ENCODE results near the gene ADCYAP1R1.

The ADCYAP1R1 gene

DNA sequence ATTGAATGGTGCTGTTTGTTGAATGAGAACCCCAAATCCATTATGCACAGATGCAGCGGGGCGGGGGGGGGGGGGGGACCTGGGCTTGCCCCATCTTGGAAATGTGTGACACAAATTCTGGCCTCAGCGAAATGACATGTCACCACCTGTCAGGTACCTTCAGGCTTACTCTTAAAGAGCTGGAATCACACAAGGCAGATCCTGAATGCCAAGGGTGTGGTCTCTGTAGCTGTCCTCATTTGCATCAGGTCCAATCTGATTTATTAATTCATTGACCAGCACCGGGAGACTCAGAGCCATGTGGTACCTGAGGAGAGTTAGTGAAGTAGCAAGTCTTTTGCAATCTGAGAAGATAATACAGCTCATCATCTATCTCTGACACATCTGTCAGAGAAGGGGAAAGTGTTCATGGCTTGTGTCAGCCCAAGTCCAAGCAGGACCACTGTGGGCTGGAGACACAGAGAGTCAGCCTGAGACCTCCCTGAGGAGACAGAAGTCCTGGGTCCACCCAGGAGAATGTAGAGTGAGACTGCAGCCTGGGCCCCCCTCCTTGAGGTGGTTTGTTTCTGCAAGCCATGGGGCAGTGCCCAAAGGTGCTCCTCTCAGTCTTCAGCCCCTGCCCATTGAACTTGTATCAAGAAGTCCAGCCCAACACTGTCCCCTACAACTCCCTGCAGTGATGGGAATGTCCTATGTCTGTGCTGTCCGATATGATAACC is 46.7 kb downstream of the ADCYAP1R1 start:
- Histone ChIP-seq H3K9ac (no peak overlapping the region), H3K4me3 (IDR thresholded peaks at IDR 0.05; ENCODE audit: insufficient read depth, low read depth, low read length) (no peak overlapping the region), H2AFZ (ENCODE audit: low read depth) (no peak overlapping the region), H3K79me2 (ENCODE audit: insufficient read depth, low read depth) (no peaks in the 10 kb centered on the region), H3K36me3 (ENCODE audit: insufficient read depth) (no peaks in the 10 kb centered on the region), H3K27ac (no peak overlapping the region), H3K4me1 (ENCODE audit: low read depth, poor library complexity, severe bottlenecking) (no peaks in the 10 kb centered on the region), H4K20me1 (ENCODE audit: insufficient read depth) (no peaks in the 10 kb centered on the region), H3K27me3 (ENCODE audit: insufficient read depth, low read depth) (no peaks in the 10 kb centered on the region), H3K4me2 (no peak overlapping the region)
- TF ChIP-seq, protein P1, sequence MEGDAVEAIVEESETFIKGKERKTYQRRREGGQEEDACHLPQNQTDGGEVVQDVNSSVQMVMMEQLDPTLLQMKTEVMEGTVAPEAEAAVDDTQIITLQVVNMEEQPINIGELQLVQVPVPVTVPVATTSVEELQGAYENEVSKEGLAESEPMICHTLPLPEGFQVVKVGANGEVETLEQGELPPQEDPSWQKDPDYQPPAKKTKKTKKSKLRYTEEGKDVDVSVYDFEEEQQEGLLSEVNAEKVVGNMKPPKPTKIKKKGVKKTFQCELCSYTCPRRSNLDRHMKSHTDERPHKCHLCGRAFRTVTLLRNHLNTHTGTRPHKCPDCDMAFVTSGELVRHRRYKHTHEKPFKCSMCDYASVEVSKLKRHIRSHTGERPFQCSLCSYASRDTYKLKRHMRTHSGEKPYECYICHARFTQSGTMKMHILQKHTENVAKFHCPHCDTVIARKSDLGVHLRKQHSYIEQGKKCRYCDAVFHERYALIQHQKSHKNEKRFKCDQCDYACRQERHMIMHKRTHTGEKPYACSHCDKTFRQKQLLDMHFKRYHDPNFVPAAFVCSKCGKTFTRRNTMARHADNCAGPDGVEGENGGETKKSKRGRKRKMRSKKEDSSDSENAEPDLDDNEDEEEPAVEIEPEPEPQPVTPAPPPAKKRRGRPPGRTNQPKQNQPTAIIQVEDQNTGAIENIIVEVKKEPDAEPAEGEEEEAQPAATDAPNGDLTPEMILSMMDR (conservative IDR thresholded peaks at IDR 0.05; ENCODE audit: low read depth, low read length): no peak

DNA sequence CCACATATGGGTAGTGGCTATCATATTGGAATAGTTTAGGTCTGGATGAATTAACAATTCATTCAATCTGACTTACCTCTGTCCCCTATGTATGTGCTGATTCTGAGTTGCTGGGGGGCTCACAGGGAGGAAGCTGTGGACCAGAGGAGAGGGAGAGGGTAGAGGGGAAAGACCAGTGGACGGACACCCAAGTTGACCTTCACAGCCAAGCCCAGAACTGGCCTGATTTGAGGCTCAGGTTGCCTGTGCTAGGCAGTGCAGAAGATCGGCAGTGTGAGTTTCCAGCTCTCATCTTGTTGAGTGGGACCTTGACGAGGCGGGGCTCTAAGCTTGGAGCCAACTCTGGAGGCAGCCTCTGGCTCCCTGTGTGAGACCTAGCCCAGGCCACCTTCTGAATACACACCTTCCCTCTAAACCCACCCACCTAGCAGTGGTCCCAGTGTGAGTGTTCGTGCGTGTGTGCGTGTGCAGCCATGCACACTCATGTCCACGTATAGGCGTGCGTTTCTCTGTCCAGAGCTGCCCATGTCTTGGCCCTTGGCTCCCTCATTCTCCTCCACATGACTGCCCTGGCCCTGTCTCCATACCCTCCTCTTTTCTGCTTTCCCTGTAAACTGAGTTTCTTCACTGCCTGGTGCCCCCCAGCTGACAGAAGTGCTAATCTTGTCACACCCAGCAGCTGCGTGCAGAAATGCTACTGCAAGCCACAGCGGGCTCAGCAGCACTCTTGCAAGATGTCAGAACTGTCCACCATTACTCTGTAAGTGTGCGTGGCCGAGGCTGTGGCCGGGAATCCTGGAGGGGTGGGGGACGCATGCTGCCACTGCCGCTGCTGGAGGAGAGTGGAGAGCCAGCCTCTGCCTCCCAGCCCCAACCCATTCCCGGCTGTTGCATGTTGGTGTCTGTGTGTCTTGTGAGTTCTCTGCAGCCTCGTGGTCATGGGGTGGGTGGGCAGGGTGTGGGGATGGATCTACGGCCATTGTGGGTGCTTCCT is 47.6 kb downstream of the ADCYAP1R1 start:
- Histone ChIP-seq H4K20me1 (ENCODE audit: insufficient read depth) (no peaks in the 10 kb centered on the region), H3K79me2 (ENCODE audit: insufficient read depth, low read depth) (no peaks in the 10 kb centered on the region), H3K4me3 (IDR thresholded peaks at IDR 0.05; ENCODE audit: insufficient read depth, low read depth, low read length) (no peak overlapping the region), H3K4me1 (ENCODE audit: low read depth, poor library complexity, severe bottlenecking) (no peaks in the 10 kb centered on the region), H2AFZ (ENCODE audit: low read depth) (no peak overlapping the region), H3K4me2 (no peak overlapping the region), H3K36me3 (ENCODE audit: insufficient read depth) (no peaks in the 10 kb centered on the region), H3K9ac (no peak overlapping the region), H3K27ac (no peak overlapping the region), H3K27me3 (ENCODE audit: insufficient read depth, low read depth) (no peaks in the 10 kb centered on the region)
- TF ChIP-seq, protein P1 (conservative IDR thresholded peaks at IDR 0.05; ENCODE audit: low read depth, low read length): no peak

DNA sequence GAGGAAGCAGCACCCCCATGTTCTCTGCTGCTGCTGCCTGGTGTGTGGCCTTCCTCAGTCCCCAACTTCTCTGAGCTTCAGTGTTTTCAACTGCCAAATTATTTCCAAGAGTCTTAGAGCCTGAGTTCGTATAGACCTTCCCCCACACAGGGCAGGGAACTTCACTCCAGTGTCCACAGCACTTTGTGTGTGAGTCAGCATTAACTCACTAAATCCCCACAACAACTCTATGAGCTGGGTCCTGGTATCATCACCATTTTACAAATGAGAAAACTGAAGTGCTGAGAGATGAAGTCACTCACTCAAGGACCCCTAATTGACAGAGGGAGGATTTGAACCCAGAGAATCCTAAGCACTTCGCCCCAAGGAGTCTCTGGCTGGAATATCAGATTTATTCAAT is 48.3 kb downstream of the ADCYAP1R1 start:
- no peaks in the 10 kb centered on the region for H3K4me1 ChIP-seq (ENCODE audit: low read depth, poor library complexity, severe bottlenecking)
- no peak overlapping the region for H3K4me3 ChIP-seq (IDR thresholded peaks at IDR 0.05; ENCODE audit: insufficient read depth, low read depth, low read length)
- TF ChIP-seq, protein P1 (conservative IDR thresholded peaks at IDR 0.05; ENCODE audit: low read depth, low read length): no peak
- no peak overlapping the region for H3K27ac ChIP-seq
- no peaks in the 10 kb centered on the region for H4K20me1 ChIP-seq (ENCODE audit: insufficient read depth)
- H3K9ac ChIP-seq: no peak overlapping the region
- H2AFZ ChIP-seq (ENCODE audit: low read depth): no peak overlapping the region
- no peaks in the 10 kb centered on the region for H3K27me3 ChIP-seq (ENCODE audit: insufficient read depth, low read depth)
- H3K36me3 ChIP-seq (ENCODE audit: insufficient read depth): no peaks in the 10 kb centered on the region
- no peak overlapping the region for H3K4me2 ChIP-seq
- H3K79me2 ChIP-seq (ENCODE audit: insufficient read depth, low read depth): no peaks in the 10 kb centered on the region

DNA sequence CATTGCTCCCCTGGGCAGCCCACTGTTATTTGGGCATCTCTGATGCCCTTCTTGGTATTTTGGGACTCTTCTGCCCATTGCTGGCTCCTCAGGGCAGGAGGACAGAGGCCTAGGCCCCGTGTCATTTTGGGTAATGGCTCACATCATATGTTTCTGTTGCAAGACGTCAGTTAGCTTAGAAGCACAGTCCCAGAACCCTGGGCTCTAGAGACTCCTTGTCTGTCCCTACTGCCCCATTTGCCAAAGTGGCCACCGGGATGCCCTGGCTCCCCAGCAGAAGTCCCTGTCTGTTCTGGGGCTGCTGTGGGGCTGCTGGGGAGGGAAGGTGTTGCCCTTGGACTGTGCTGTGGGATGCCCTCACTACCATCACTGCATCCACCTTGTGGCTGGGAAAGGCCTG is 48.8 kb downstream of the ADCYAP1R1 start:
- no peak overlapping the region for H3K9ac ChIP-seq
- H3K27me3 ChIP-seq (ENCODE audit: insufficient read depth, low read depth): no peaks in the 10 kb centered on the region
- TF ChIP-seq, protein P1 (conservative IDR thresholded peaks at IDR 0.05; ENCODE audit: low read depth, low read length): no peak
- H3K4me3 ChIP-seq (IDR thresholded peaks at IDR 0.05; ENCODE audit: insufficient read depth, low read depth, low read length): no peak overlapping the region
- no peaks in the 10 kb centered on the region for H4K20me1 ChIP-seq (ENCODE audit: insufficient read depth)
- H3K79me2 ChIP-seq (ENCODE audit: insufficient read depth, low read depth): no peaks in the 10 kb centered on the region
- no peak overlapping the region for H2AFZ ChIP-seq (ENCODE audit: low read depth)
- H3K4me2 ChIP-seq: no peak overlapping the region
- H3K4me1 ChIP-seq (ENCODE audit: low read depth, poor library complexity, severe bottlenecking): no peaks in the 10 kb centered on the region
- no peaks in the 10 kb centered on the region for H3K36me3 ChIP-seq (ENCODE audit: insufficient read depth)
- no peak overlapping the region for H3K27ac ChIP-seq
